GM18861 (cell line): Measurements from ENCODE around the gene DIP2B.
"Not testable (repeated sequence)": the region's sequence is repeated elsewhere in the genome, so short reads cannot be mapped to it uniquely, and the experiment has no call there.

Source experiments
- ATAC-seq: cut with Tn5 transposase; IDR thresholded peaks from one replicate; pipeline ENCODE4 v1.9.1; 2021; ENCODE audit not compliant: unreplicated experiment

Gene DIP2B

GRCh38 chr12:50518090-50518489 is 13.3 kb downstream of the DIP2B start:
- ATAC-seq, result no peak

GRCh38 chr12:50519353-50519752 is 14.6 kb downstream of the DIP2B start:
- no peak for ATAC-seq

- ATAC-seq, result no peak
Observed at GRCh38 chr12:50520416-50521207, 15.8 kb downstream of the DIP2B start.

- not testable (repeated sequence) for ATAC-seq
Observed at GRCh38 chr12:50521781-50522180, 17.0 kb downstream of the DIP2B start.

GRCh38 chr12:50523772-50524171 is 19.0 kb downstream of the DIP2B start:
- ATAC-seq, result no peak

GRCh38 chr12:50524621-50525020 is 19.8 kb downstream of the DIP2B start:
- ATAC-seq, result no peak

GRCh38 chr12:50525422-50525821 is 20.6 kb downstream of the DIP2B start:
- ATAC-seq, result no peak

GRCh38 chr12:50527359-50527726 is 22.6 kb downstream of the DIP2B start:
- no peak for ATAC-seq

GRCh38 chr12:50528800-50529199 is 24.0 kb downstream of the DIP2B start:
- no peak for ATAC-seq

GRCh38 chr12:50529345-50529744 is 24.6 kb downstream of the DIP2B start:
- ATAC-seq, result no peak

GRCh38 chr12:50530532-50530931 is 25.7 kb downstream of the DIP2B start:
- ATAC-seq, result no peak

- no peak for ATAC-seq
Observed at GRCh38 chr12:50533203-50533584, 28.4 kb downstream of the DIP2B start.

GRCh38 chr12:50533971-50534370 is 29.2 kb downstream of the DIP2B start:
- no peak for ATAC-seq

- ATAC-seq, result no peak
Observed at GRCh38 chr12:50536831-50537537, 32.2 kb downstream of the DIP2B start.

- ATAC-seq, result no peak
Observed at GRCh38 chr12:50537538-50537919, 32.7 kb downstream of the DIP2B start.

GRCh38 chr12:50538182-50538581 is 33.4 kb downstream of the DIP2B start:
- ATAC-seq, result no peak

GRCh38 chr12:50541139-50541538 is 36.4 kb downstream of the DIP2B start:
- no peak for ATAC-seq

- ATAC-seq, result no peak
Observed at GRCh38 chr12:50542448-50542847, 37.7 kb downstream of the DIP2B start.

- ATAC-seq, result not testable (repeated sequence)
Observed at GRCh38 chr12:50543188-50543587, 38.4 kb downstream of the DIP2B start.

- ATAC-seq, result no peak
Observed at GRCh38 chr12:50545213-50545612, 40.4 kb downstream of the DIP2B start.

GRCh38 chr12:50545786-50546185 is 41.0 kb downstream of the DIP2B start:
- ATAC-seq, result no peak
